Stomach (tissue), 9 donors: ENCODE results near the gene CDCA7. TPM values are rescaled to one million over a fixed set of nuclear protein-coding genes. Genes with fewer than 3 reads are reported as not detected.
A peak's percentile ranks its signal among the peaks of the same experiment; 100 is the strongest.

Source experiments
- DNase-seq, 2 donors: peaks; one replicate each; pipeline versions ENCODE4 v3.0.0 to v3.0.0-alpha.2; 2013 to 2019
- H3K27ac ChIP-seq, 5 donors: fragments of 200-600 bp in 4 of 5; sonication (generic) in 4 of 5; one replicate each; pipeline ENCODE4 v1.5.1; 2013 to 2019; ENCODE audit warnings: mild to moderate bottlenecking in 1 of 5, moderate library complexity in 1 of 5
- H3K27me3 ChIP-seq, 3 donors: fragments of 200-600 bp; sonication (generic); one replicate each; pipeline ENCODE4 v1.5.1; 2017 to 2019; ENCODE audit warnings: mixed run types in 1 of 3
- H3K36me3 ChIP-seq, 4 donors: fragments of 200-600 bp; sonication (generic); 1 replicate in 3 of 4; 2 replicates in 1 of 4; pipeline ENCODE4 v1.5.1; 2016 to 2019
- H3K4me1 ChIP-seq, 4 donors: fragments of 200-600 bp; sonication (generic); one replicate each; pipeline ENCODE4 v1.5.1; 2016 to 2019
- H3K4me3 ChIP-seq, 4 donors: fragments of 200-600 bp; sonication (generic) in 3 of 4; one replicate each; pipeline ENCODE4 v1.5.1; 2016 to 2019; ENCODE audit warnings: mild to moderate bottlenecking in 1 of 4
- H3K9me3 ChIP-seq, 4 donors: fragments of 200-600 bp; sonication (generic); one replicate each; pipeline ENCODE4 v1.5.1; 2016 to 2019
- EP300 ChIP-seq: sonication (generic); formaldehyde crosslinking; IDR thresholded peaks from one replicate; pipeline ENCODE4 v1.6.1; 2017; ENCODE audit warnings: antibody characterized with exemption
- POLR2A ChIP-seq, 4 donors: fragments of 450-650 bp; IDR thresholded peaks; one replicate each; pipeline ENCODE4 v1.6.1; 2016; ENCODE audit warnings: antibody characterized with exemption in 4 of 4, control low read depth in 2 of 4, mild to moderate bottlenecking in 1 of 4, moderate library complexity in 1 of 4
- POLR2AphosphoS5 ChIP-seq, 3 donors: sonication (generic); formaldehyde crosslinking; IDR thresholded peaks; one replicate each; pipeline ENCODE4 v1.6.1; 2016; ENCODE audit warnings: antibody characterized with exemption in 3 of 3
- WGBS, 5 donors: extraction: QIAGEN DNeasy Blood & Tissue Kit in 3 of 5; methylation state at CpG; one replicate each; pipeline versions ENCODE4 v1.1.5 to v1.1.7; 2013 to 2018; 5-methylcytosine and 5-hydroxymethylcytosine counted together
- intact Hi-C: fragments of 100-400 bp; cut with DNase I; formaldehyde crosslinking; loops from one replicate; pipeline ENCODE4 v1.15.1; 2023; ENCODE audit warnings: low total_unique reads
- polyA plus RNA-seq, 3 donors: library from polyadenylated mRNA; stranded (reverse); fragments of 200-250 nt; gene quantifications; one replicate each; pipeline ENCODE4 v1.2.3, GENCODE V29; 2013
- total RNA-seq, 5 donors: library from RNA; depleted of rRNA; stranded (reverse); fragments of >200 nt; gene quantifications; one replicate each; pipeline versions ENCODE4 v1.1.0 to v1.2.3, GENCODE V29; 2014 to 2016
- TF ChIP-seq, protein P1 (sequence below), 7 experiments: fragments of 450-650 bp in 4 of 7; fragments of 200-600 bp in 3 of 7; sonication (generic) in 3 of 7; IDR thresholded peaks; one replicate each; pipeline ENCODE4 v1.5.1; 2016 to 2019; ENCODE audit warnings: antibody characterized with exemption in 7 of 7, control low read depth in 2 of 7, mild to moderate bottlenecking in 1 of 7
- donor health status: healthy with polysubstance abuse.
- donor health status: Bipolar disorder and iron deficiency.
- donor health status: healthy.

Gene CDCA7
- total and polyA plus RNA-seq, 8 donors, result 0.61 to 41.1 (median 8.1) TPM

DNA sequence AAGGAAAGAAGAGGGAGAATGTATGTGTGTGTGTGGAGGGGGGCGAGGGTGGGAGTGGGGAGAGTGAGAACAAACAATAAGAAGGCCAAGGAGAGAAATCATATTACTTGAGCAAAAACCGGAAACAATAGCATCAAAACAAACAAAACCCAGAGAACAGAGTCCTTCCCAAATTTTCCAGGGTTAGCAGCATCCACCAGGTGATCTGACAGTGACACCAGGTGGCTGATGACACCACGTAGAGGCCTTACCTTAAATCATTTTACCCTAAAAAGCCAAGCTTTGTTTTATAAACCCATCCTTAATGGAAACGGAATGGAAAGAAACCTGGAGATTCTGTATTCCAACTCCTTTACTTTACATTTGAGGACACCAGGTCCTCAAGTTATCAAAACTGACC lies 42.9 kb downstream of the CDCA7 start:
- Histone ChIP-seq H3K27me3 (peaks cover 5 to 81% (median 10%) of the 10 kb centered on the region in 3 donors), H3K36me3 (no peaks in the 10 kb centered on the region), H3K4me1 (peaks cover 4 to 12% (median 8%) of the 10 kb centered on the region in 4 donors), H3K9me3 (no peaks in the 10 kb centered on the region), H3K4me3 (no peak overlapping the region), H3K27ac (no peak overlapping the region)
- intact Hi-C loops, result no loop called here
- TF ChIP-seq EP300 (no peak), POLR2AphosphoS5 (IDR thresholded peaks at IDR 0.05) (no peak), POLR2A (IDR thresholded peaks at IDR 0.05) (no peak)
- TF ChIP-seq, protein P1, sequence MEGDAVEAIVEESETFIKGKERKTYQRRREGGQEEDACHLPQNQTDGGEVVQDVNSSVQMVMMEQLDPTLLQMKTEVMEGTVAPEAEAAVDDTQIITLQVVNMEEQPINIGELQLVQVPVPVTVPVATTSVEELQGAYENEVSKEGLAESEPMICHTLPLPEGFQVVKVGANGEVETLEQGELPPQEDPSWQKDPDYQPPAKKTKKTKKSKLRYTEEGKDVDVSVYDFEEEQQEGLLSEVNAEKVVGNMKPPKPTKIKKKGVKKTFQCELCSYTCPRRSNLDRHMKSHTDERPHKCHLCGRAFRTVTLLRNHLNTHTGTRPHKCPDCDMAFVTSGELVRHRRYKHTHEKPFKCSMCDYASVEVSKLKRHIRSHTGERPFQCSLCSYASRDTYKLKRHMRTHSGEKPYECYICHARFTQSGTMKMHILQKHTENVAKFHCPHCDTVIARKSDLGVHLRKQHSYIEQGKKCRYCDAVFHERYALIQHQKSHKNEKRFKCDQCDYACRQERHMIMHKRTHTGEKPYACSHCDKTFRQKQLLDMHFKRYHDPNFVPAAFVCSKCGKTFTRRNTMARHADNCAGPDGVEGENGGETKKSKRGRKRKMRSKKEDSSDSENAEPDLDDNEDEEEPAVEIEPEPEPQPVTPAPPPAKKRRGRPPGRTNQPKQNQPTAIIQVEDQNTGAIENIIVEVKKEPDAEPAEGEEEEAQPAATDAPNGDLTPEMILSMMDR (IDR thresholded peaks at IDR 0.05), result no peak
- DNase-seq, result no peak
- WGBS, 5 donors, result 64 to 82% (median 78%) methylated on average over 4 of the region's 4 CpGs

DNA sequence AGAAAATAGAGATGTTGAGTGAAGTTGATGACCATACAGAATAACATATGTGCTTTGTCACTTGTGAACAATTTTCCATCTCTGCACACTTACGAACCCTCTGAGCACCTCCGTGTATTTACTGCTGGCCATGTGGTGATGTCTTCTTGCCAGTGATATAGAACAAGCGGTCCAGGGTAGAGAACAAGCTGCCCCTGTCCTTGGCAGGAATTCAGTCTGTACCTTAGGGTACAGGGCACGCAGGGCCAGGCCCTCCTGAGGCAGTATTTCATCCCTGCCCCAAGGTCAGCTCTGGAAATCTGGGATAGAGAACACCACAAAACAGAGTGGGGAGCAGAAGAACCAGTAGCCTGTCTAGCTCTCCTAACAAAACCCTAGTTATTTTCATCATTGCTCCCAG lies 44.6 kb downstream of the CDCA7 start:
- no peak for DNase-seq
- Histone ChIP-seq H3K27me3 (peaks cover 5 to 97% (median 10%) of the 10 kb centered on the region in 3 donors), H3K9me3 (no peaks in the 10 kb centered on the region), H3K36me3 (no peaks in the 10 kb centered on the region), H3K4me1 (peaks cover 4 to 15% (median 11%) of the 10 kb centered on the region in 4 donors), H3K4me3 (no peak overlapping the region), H3K27ac (no peak overlapping the region)
- WGBS, 5 donors, result 86 to 91% (median 90%) methylated on average over 4 of the region's 4 CpGs
- no peak for TF ChIP-seq POLR2AphosphoS5 (IDR thresholded peaks at IDR 0.05)
- no peak for TF ChIP-seq POLR2A (IDR thresholded peaks at IDR 0.05)
- TF ChIP-seq, protein P1 (IDR thresholded peaks at IDR 0.05), result no peak
- TF ChIP-seq EP300, result no peak
- intact Hi-C loops, result no loop called here

DNA sequence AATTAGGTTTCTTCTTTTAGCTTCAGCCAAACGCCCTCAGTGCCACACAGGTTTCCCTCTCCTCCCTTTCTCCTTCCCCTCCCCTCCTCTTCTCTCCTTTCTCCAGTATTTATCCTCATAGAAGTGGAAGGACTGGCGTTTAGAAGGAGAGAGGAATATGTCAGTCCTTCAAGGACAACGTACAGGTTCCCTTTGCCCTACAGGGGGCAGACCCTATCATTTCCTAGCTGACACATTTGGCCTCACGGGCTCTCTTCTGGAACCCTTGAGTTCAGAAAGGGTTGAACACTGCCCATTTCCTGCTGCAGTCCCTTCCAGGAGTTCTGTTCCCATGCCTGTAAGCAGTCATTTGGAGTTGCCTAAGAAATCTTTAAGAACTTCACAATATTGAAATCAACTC lies 46.1 kb downstream of the CDCA7 start:
- no peak overlapping the region for H3K4me3 ChIP-seq
- H3K27me3 ChIP-seq, result peaks cover 5 to 95% (median 10%) of the 10 kb centered on the region in 3 donors
- WGBS, 5 donors, result 19 to 39% (median 32%) methylated on average over 4 of the region's 4 CpGs
- H3K36me3 ChIP-seq, result no peaks in the 10 kb centered on the region
- H3K9me3 ChIP-seq, result no peaks in the 10 kb centered on the region
- peaks cover 4 to 15% (median 11%) of the 10 kb centered on the region in 4 donors for H3K4me1 ChIP-seq
- TF ChIP-seq POLR2AphosphoS5 (IDR thresholded peaks at IDR 0.05) (no peak), POLR2A (IDR thresholded peaks at IDR 0.05) (no peak), EP300 (no peak)
- TF ChIP-seq, protein P1 (IDR thresholded peaks at IDR 0.05), result peak in 1 of 7 experiments; percentile 11
- intact Hi-C loops, result no loop called here
- no peak overlapping the region for H3K27ac ChIP-seq
- DNase-seq, result peak in 1 of 2 donors; percentile 17

DNA sequence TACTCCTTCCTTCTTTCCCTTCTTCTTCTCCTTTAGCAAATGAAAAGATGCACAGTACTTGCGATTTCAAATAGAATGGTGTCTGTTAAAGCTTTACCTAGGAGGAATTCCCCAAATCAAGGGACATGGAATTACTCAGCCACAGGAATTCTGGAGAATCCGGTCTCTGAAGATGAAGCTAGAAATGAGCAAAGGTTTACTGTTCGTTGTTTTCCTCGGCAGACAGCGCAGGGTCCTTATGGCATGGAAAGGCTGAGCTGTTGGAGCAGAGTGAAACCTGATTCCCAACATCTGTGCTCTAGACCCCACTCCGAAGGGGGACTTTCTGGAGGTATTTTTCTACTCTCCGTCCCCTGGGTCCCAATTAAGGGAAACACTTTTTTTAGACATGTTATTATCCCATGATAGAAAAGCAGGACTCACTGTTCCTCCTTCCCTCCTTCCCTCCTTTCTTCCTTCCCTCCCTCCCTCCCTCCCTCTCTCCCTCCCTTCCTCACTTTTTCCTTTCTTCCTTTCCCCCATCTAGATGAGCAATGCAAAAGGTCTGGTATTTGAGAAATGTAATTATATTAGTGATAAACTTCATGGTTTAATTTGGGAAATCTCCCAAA lies 47.1 kb downstream of the CDCA7 start:
- no peaks in the 10 kb centered on the region for H3K9me3 ChIP-seq
- H3K27me3 ChIP-seq, result peaks cover 5 to 86% (median 10%) of the 10 kb centered on the region in 3 donors
- 10 to 26% (median 22%) methylated on average over 7 of the region's 7 CpGs for WGBS, 5 donors
- peak overlapping the region in 2 of 4 donors; percentile 3 to 4 for H3K4me3 ChIP-seq
- H3K27ac ChIP-seq, result no peak overlapping the region
- intact Hi-C loops, result no loop called here
- no peaks in the 10 kb centered on the region for H3K36me3 ChIP-seq
- H3K4me1 ChIP-seq, result peaks cover 4 to 15% (median 11%) of the 10 kb centered on the region in 4 donors
- peak in 1 of 2 donors; percentile 30 for DNase-seq
- TF ChIP-seq, protein P1 (IDR thresholded peaks at IDR 0.05), result no peak
- TF ChIP-seq EP300 (no peak), POLR2A (IDR thresholded peaks at IDR 0.05) (no peak), POLR2AphosphoS5 (IDR thresholded peaks at IDR 0.05) (no peak)
